MG63 (cell line): ENCODE results near the gene HUNK. TPM values are rescaled to one million over a fixed set of nuclear protein-coding genes. Genes with fewer than 3 reads are reported as not detected.

ENCODE experiments used
- DNase-seq: peaks from one replicate; pipeline ENCODE4 v3.0.0-alpha.2; 2020
- H3K27me3 ChIP-seq: fragments of 250-450 bp; sonication (Bioruptor Pico); 2 replicates; pipeline ENCODE4 v1.5.1; 2020; ENCODE audit warnings: mild to moderate bottlenecking, moderate library complexity
- H3K36me3 ChIP-seq: fragments of 250-450 bp; sonication (Bioruptor Pico); 2 replicates; pipeline ENCODE4 v1.5.1; 2020; ENCODE audit warnings: mild to moderate bottlenecking, moderate library complexity
- H3K4me3 ChIP-seq: fragments of 250-450 bp; sonication (Bioruptor Pico); 2 replicates; pipeline ENCODE4 v1.5.1; 2020; ENCODE audit warnings: mild to moderate bottlenecking, moderate library complexity
- H3K9me3 ChIP-seq: fragments of 250-450 bp; sonication (Bioruptor Pico); 2 replicates; pipeline ENCODE4 v1.5.1; 2020; ENCODE audit warnings: mild to moderate bottlenecking, moderate library complexity
- total RNA-seq: library from RNA; depleted of rRNA; stranded (reverse); fragments of >200 nt; shearing (Covaris generic); gene quantifications from 2 replicates; pipeline ENCODE4 v1.2.3, GENCODE V29; 2014; ENCODE audit warnings: low replicate concordance

The HUNK gene
- total RNA-seq, 1 experiment from 2014 or later: 0.23 TPM

DNA sequence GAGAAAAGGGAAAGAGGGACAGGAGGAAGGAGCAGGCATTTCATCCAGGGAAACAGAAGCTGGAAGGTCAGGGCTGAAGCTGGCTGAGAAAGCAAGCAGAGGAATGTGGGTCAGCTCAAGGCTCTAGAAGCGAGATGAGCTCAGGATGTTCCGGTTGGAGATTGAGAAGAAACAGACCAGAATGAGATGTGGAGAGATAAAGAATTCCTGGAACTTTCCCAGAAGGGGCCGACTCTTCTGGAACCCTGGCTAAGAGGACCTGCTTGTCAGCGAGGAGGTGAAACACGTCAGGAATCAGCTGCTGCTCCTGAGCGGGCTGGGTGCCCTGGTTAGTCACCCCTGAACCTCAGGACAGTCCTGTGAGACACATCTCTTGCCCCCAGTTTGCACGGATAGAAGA is 75.9 kb downstream of the HUNK start:
- DNase-seq: no peak
- no peaks in the 10 kb centered on the region for H3K9me3 ChIP-seq
- H3K36me3 ChIP-seq: no peaks in the 10 kb centered on the region
- H3K4me3 ChIP-seq: no peak overlapping the region
- no peaks in the 10 kb centered on the region for H3K27me3 ChIP-seq

DNA sequence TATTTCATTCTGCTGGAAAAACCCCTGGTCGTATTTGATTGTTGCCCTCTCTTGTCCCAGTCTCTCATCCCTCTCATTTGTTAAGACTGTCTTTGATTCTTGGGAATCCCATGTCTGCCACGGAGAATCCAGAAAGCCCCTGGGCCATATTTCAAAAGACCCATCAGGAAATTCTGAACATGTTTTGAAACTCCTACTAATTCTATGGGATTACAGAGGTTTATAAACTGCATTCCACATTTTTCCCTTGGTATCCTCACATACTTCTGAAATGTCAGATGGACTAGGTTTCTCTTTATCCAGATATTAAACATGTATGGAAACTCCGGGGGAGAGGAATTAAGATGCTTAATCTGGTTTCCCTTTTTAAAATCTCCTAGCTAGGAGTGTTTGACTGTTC is 80.0 kb downstream of the HUNK start:
- Histone ChIP-seq H3K9me3 (no peaks in the 10 kb centered on the region), H3K27me3 (no peaks in the 10 kb centered on the region), H3K36me3 (no peaks in the 10 kb centered on the region), H3K4me3 (no peak overlapping the region)
- no peak for DNase-seq

DNA sequence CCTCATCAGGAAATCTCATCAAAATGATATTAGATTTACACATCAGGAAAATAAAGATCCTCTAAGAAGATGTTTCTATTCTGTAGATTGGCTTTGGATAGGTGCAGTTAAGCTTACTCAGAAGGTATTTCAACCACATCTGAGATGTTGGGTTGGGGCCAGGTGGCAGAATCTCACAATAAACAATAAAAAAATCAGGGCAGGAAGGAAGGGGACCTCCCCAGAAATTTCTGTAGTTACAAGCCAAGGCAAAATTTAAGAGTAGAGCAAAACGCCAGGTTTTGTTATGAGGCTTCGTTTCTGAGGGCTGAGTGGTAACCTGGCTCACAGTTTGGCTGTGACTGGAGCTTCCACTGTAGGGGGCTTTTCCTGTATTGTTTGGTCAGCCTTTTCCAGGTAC is 84.8 kb downstream of the HUNK start:
- no peak for DNase-seq
- Histone ChIP-seq H3K4me3 (no peak overlapping the region), H3K36me3 (no peaks in the 10 kb centered on the region), H3K27me3 (no peaks in the 10 kb centered on the region), H3K9me3 (no peaks in the 10 kb centered on the region)

GRCh38 chr21:31959881-31960280 is 87.1 kb downstream of the HUNK start:
- H3K27me3 ChIP-seq: no peaks in the 10 kb centered on the region
- H3K36me3 ChIP-seq: no peaks in the 10 kb centered on the region
- no peaks in the 10 kb centered on the region for H3K9me3 ChIP-seq
- no peak overlapping the region for H3K4me3 ChIP-seq
- DNase-seq: no peak

GRCh38 chr21:31961027-31961426 is 88.2 kb downstream of the HUNK start:
- no peak overlapping the region for H3K4me3 ChIP-seq
- H3K27me3 ChIP-seq: no peaks in the 10 kb centered on the region
- H3K36me3 ChIP-seq: no peaks in the 10 kb centered on the region
- DNase-seq: no peak
- no peaks in the 10 kb centered on the region for H3K9me3 ChIP-seq

- Histone ChIP-seq H3K27me3 (no peaks in the 10 kb centered on the region), H3K36me3 (no peaks in the 10 kb centered on the region), H3K4me3 (no peak overlapping the region), H3K9me3 (no peaks in the 10 kb centered on the region)
- no peak for DNase-seq
Measured at GRCh38 chr21:31961704-31962103, 88.9 kb downstream of the HUNK start.

- no peak for DNase-seq
Measured at GRCh38 chr21:31964692-31965091, 91.9 kb downstream of the HUNK start.

DNA sequence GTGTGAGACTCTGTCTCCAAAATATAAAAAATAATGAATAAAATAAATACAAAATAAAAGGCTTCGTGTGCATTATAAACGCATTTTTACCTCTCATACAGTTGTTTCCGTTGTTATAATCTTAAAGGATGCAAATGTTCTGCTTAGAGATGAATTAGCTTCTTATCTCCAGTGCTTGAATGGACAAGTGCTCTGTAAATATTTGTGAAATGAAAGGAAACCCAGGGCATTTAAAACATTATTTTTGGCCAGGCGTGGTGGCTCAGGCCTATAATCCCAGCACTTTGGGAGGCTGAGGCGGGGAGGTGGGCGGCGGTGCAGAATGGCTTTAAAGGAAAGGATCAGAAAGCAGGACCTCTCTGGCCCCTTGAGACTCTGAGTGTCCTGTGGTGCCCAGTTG is 94.5 kb downstream of the HUNK start:
- Histone ChIP-seq H3K27me3 (no peaks in the 10 kb centered on the region), H3K36me3 (no peaks in the 10 kb centered on the region), H3K4me3 (no peak overlapping the region), H3K9me3 (no peaks in the 10 kb centered on the region)
- DNase-seq: no peak

More at GRCh38 chr21:31964692-31965091, 91.9 kb downstream of the HUNK start:
- Histone ChIP-seq H3K9me3 (no peaks in the 10 kb centered on the region), H3K36me3 (no peaks in the 10 kb centered on the region), H3K27me3 (no peaks in the 10 kb centered on the region), H3K4me3 (no peak overlapping the region)

DNA sequence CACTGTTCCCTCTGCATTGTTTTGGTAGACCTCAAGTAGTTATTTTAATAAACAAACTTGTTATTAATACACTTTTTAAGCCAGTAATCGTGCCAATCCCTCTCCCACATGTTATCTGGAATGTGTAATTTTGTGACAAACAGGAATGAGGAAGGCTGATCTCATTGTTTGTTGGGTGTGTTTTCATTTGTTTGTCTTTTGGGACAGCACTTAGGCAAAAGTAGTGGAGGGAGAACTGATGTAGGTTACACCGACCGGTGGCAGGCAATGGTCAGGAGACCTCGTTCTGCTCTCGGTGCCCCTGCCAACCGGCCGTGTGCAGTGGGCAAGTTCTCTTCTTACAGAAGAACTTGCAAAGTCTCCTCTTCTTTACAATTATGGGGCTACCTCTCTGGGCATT is 99.8 kb downstream of the HUNK start:
- Histone ChIP-seq H3K9me3 (no peaks in the 10 kb centered on the region), H3K36me3 (no peaks in the 10 kb centered on the region), H3K27me3 (no peaks in the 10 kb centered on the region), H3K4me3 (no peak overlapping the region)
- no peak for DNase-seq

- H3K9me3 ChIP-seq: no peaks in the 10 kb centered on the region
- DNase-seq: no peak
- H3K27me3 ChIP-seq: no peaks in the 10 kb centered on the region
- H3K36me3 ChIP-seq: no peaks in the 10 kb centered on the region
- no peak overlapping the region for H3K4me3 ChIP-seq
Measured at GRCh38 chr21:31973402-31973944, 100.7 kb downstream of the HUNK start.

GRCh38 chr21:31974454-31974985 is 101.7 kb downstream of the HUNK start:
- H3K4me3 ChIP-seq: no peak overlapping the region
- H3K36me3 ChIP-seq: no peaks in the 10 kb centered on the region
- no peaks in the 10 kb centered on the region for H3K27me3 ChIP-seq
- H3K9me3 ChIP-seq: no peaks in the 10 kb centered on the region
- no peak for DNase-seq

DNA sequence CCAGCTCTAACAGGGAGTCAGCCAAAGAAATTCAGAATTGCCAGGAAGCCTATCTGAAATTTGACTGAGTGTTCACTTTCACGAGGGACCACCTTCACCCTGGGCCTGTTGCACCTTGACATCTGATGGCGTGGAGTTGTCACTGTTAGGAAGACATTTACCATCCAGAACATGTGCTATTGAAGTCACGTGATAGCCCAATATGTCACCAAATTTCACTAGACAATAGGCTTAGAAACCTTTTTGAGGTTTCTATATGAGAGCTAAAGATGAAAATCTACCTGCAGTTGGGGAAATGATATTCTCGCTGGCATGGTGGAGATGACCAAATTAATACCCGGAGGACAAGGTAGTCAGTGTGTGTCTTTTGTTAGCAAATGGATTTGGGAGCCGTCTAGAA is 102.7 kb downstream of the HUNK start:
- DNase-seq: no peak
- no peaks in the 10 kb centered on the region for H3K27me3 ChIP-seq
- H3K9me3 ChIP-seq: no peaks in the 10 kb centered on the region
- H3K4me3 ChIP-seq: no peak overlapping the region
- H3K36me3 ChIP-seq: no peaks in the 10 kb centered on the region

DNA sequence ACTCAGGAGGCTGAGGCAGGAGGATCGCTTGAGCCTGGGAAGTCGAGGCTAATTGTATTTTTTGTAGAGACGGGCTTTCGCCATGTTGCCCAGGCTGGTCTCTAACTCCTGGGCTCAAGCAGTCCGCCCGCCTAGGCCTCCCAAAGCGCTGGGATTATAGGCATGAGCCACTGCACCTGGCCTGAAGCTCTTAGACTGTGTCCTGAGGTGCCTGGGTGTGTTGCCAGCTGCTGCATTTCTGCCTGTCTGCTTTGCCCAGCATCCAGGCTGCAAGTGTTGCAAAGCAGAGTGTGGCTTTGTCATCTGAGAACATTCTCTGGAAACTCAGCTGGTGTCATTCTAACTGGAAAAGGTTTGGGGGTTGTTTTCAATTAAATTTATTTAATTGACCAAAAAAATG is 105.0 kb downstream of the HUNK start:
- H3K36me3 ChIP-seq: no peaks in the 10 kb centered on the region
- no peak for DNase-seq

GRCh38 chr21:31983120-31983519 is 110.3 kb downstream of the HUNK start:
- Histone ChIP-seq H3K27me3 (no peaks in the 10 kb centered on the region), H3K36me3 (no peaks in the 10 kb centered on the region), H3K4me3 (no peak overlapping the region), H3K9me3 (no peaks in the 10 kb centered on the region)
- DNase-seq: no peak

More for the DNA sequence above, 105.0 kb downstream of the HUNK start:
- Histone ChIP-seq H3K4me3 (no peak overlapping the region), H3K27me3 (no peaks in the 10 kb centered on the region), H3K9me3 (no peaks in the 10 kb centered on the region)

GRCh38 chr21:31983554-31983953 is 110.7 kb downstream of the HUNK start:
- H3K4me3 ChIP-seq: no peak overlapping the region
- no peaks in the 10 kb centered on the region for H3K36me3 ChIP-seq
- DNase-seq: no peak
- no peaks in the 10 kb centered on the region for H3K9me3 ChIP-seq
- no peaks in the 10 kb centered on the region for H3K27me3 ChIP-seq

DNA sequence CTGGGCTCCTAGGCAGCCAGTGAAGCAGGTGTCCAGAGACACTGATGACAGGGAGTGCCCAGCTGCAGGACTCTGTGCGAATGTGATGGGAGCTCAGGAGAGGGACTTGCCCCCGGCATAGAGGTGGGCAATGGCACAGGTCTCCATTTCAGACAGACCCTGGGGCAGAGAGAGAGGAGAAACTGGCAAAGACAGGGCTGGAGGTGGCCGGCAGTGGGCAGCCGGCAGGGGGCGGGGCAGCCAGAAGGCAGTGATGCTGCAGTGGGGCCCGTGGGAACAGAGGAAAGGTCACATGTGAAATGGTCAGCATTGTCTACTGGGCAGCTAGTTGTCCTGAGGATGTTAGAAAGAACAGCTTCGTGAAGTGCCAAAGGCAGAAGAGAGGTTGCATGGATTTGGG is 112.6 kb downstream of the HUNK start:
- Histone ChIP-seq H3K36me3 (no peaks in the 10 kb centered on the region), H3K27me3 (no peaks in the 10 kb centered on the region), H3K9me3 (no peaks in the 10 kb centered on the region), H3K4me3 (no peak overlapping the region)
- no peak for DNase-seq

DNA sequence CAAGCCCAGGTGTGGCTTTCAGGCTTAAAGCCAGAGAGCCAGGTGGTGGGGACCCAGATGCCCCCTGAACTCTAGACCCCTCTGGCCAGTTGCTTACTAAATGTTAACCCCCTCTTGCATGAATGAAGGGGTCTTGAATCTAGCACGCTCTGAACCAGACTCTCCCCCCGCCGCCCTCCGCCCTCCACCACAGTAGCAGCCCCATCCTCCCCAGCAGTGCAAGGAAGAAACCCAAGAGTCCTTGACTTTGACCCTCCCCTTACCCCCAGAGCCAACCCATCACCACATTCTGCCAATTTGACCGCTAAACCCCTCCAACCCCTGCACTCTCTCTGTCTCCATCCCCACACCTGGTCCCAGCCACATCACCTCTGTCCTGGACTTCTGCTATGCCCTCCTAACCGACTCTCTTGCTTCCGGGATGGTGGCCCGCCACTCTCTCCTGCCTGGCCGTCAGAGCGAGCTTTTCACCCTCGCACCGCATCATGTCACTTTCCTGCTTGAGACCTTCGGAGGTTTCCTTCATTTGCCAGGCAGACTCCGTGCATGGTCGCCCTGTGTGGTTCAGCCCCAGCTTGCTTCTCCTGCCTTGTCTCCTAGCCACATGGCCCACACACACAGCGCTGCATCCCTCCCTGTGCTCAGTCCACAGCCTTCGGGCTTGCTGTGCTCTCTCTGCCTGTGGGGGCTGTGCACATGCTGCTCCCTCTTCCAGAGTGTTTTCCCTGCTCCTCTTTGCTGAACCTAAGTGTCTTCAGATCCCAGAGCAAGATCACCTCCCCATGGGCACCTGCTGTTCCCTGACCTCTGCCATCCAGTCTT is 113.4 kb downstream of the HUNK start:
- H3K4me3 ChIP-seq: no peak overlapping the region
- no peaks in the 10 kb centered on the region for H3K9me3 ChIP-seq
- H3K27me3 ChIP-seq: no peaks in the 10 kb centered on the region
- no peak for DNase-seq
- no peaks in the 10 kb centered on the region for H3K36me3 ChIP-seq

GRCh38 chr21:31987696-31988095 is 114.9 kb downstream of the HUNK start:
- H3K9me3 ChIP-seq: no peaks in the 10 kb centered on the region
- H3K36me3 ChIP-seq: no peaks in the 10 kb centered on the region
- H3K4me3 ChIP-seq: no peak overlapping the region
- no peaks in the 10 kb centered on the region for H3K27me3 ChIP-seq
- no peak for DNase-seq
